Lower leg skin (tissue), 3 donors: Measurements from ENCODE around the gene ITIH3.

Experiments used
- CTCF ChIP-seq, 3 donors: fragments of 450-650 bp; IDR thresholded peaks; one replicate each; pipeline ENCODE4 v1.5.1; 2016; ENCODE audit warnings: antibody characterized with exemption in 3 of 3, mild to moderate bottlenecking in 3 of 3, moderate library complexity in 2 of 3
- POLR2A ChIP-seq, 2 donors: fragments of 450-650 bp; IDR thresholded peaks; one replicate each; pipeline ENCODE4 v1.6.1; 2016 to 2017; ENCODE audit warnings: antibody characterized with exemption in 2 of 2, mild to moderate bottlenecking in 1 of 2, moderate library complexity in 1 of 2

- TF ChIP-seq CTCF (IDR thresholded peaks at IDR 0.05) (no peak), POLR2A (IDR thresholded peaks at IDR 0.05) (no peak)
Measured at GRCh38 chr3:52836471-52836845, 41.9 kb downstream of the ITIH3 start.
